ENCODE results near the gene DDX1.
A peak's percentile ranks its signal among the peaks of the same experiment; 100 is the strongest.

Gene DDX1

GRCh38 chr2:15563227-15564100 lies 28.2 kb upstream of the DDX1 start:
- DNase-seq: no peak

DNA sequence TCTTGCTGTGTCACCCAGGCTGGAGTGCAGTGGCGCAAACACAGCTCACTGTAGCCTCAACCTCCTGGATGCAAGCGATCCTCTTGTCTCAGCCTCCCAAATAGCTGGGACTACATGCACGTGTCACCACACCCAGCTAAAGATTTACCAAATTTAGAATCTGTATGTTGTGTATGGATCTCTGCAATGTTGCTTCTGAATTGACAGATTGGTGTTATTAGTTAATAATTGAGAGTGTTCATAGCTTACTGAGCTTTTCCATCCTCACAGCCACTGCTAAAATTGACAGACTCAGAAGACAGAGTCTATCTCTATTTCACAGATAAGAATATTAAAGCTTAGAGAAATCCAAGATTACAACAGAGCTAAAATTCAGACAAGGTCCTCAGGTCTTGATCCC lies 26.3 kb upstream of the DDX1 start:
- DNase-seq: no peak

DNA sequence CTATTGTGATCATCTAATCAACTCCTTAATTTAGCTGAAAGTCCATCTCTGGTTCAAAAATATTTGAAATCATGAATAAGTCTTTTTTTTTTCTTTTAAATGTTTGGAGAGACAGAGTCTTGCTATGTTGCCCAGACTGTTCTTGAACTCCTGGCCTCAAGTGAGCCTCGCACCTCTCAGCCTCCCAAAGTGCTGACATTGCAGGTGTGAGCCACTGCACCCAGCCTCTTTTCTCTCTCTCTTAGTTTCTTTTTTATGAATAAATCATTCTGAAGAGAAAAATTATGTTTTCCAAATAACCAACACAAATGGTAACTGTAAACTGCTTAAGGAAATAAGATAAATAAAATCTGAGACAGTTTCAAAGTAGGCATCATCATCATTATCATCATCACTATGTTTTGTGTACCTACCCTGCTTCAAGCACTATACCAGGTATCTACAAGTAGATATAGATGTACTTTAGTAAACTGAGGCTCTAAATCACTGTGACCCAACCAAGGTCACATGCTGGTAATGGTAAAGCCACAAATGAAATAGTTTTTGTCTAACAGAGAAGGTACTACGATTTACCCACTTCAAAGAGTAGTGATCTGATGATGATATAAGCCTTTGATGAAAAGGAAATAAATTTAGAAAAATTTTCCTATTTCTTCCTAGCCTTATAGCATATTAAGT lies 25.5 kb upstream of the DDX1 start:
- no peak for DNase-seq

- no peak for DNase-seq
These were observed 24.8 kb upstream of the DDX1 start for GRCh38 chr2:15566912-15567311.

- no peak for DNase-seq
These were observed 22.8 kb upstream of the DDX1 start for GRCh38 chr2:15568874-15569273.

DNA sequence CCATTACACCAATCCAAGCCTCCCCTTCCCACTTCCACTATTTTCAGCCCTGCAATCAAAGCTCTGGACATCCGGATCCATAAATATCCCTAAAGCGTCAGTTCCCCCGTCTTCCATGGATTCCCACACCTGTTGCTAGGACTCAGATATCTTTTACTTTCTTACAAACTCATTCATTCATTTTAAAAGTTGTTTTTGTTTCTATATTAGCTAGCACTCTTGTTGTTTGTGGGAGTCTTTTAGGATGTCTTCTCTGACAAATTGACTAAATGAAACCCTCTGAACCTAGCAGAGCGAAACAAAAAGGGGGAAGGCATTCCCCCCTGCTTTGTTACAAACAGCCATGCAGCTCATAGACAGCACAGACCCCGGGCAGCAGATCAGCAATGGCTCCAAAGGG lies 21.6 kb upstream of the DDX1 start:
- DNase-seq: no peak

DNA sequence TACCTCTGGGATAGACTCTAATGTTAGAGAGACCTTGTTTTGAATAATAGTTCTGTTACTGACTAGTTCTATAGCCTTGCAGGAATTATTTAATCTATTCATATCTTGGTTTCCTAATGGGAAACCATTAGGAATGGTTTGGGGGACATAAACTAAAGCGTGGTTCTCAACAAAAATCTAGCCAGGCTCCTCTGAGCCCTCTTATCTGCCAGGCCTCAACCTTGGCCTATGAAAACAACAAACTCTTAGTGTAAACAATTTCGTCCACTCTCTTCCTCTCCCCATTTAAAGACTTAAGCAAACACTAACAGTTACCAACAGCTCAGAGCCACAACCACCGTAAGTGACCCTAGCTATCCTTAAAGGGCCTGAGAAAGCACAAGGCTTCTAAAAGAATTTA lies 19.9 kb upstream of the DDX1 start:
- DNase-seq: no peak

- peak; percentile 96 for DNase-seq
These were observed 14.5 kb upstream of the DDX1 start for GRCh38 chr2:15577071-15577735.

GRCh38 chr2:15579641-15580040 lies 12.0 kb upstream of the DDX1 start:
- DNase-seq: no peak

DNA sequence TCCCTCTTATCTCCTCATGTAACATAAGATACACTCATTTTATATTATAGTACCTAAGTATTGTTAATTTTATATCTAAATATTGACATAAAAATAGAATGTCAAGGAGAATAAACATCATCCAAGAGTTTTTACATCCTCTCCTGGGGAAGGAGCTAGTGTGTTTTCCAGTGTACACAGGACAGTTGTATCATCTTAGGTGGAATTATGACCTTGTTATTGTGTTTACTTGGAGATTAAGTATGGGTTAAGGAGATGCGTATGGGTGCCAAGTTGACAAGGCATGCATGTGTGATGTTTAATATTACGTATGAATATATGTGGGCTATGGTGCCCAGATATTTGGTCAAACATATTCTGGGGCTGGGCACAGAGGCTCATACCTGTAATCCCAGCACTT lies 11.2 kb upstream of the DDX1 start:
- DNase-seq: no peak

- DNase-seq: no peak
These were observed 8.8 kb upstream of the DDX1 start for GRCh38 chr2:15582710-15583357.

DNA sequence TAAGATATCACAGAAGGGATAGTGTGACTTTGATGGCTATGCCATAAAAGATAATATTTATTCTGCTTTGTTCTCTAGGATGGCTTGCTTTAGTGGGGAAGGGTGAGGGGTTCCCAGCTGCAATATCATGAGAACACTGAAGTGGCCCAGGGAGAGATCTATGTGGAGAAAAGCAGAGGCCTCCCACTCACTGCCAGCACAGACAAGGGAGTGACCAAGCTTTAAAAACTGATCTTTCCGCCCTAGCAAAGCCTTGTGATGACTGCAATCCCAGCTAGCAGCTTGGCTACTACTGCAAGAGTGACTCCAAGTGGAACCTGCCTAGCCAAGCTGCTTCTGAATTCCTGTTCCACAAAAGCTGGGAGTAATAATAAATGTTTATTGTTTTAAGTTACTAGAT lies 7.8 kb upstream of the DDX1 start:
- DNase-seq: no peak

DNA sequence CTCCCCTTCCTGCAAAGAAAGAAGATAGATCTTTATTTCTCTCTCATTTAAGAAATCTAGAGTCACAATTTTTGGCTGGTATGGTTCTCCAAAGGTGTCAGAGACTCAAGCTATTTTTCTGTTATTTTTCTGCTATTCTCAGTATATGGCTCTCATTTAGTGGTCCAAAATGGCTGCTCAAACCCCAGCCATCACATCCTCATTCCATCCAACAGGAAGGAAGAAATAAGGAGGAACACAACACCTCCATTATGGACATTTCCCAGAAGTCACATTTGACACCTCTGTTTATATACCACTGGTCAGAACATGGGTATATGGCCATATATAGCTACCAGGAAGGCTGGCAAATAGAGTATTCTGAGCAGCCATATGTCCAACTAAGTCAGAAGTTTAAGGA lies 7.4 kb upstream of the DDX1 start:
- DNase-seq: no peak

GRCh38 chr2:15584767-15585469 lies 6.8 kb upstream of the DDX1 start:
- no peak for DNase-seq

GRCh38 chr2:15588329-15588919 lies 3.2 kb upstream of the DDX1 start:
- peak; percentile 79 for DNase-seq

- no peak for DNase-seq
These were observed 336 bp upstream of the DDX1 start for GRCh38 chr2:15591373-15591691.

- DNase-seq: no peak
These were observed 1.6 kb downstream of the DDX1 start for GRCh38 chr2:15593327-15593705.

- DNase-seq: no peak
These were observed 2.9 kb downstream of the DDX1 start for GRCh38 chr2:15594291-15595256.

GRCh38 chr2:15595342-15595905 lies 3.8 kb downstream of the DDX1 start:
- no peak for DNase-seq

GRCh38 chr2:15595936-15596335 lies 4.3 kb downstream of the DDX1 start:
- DNase-seq: no peak

GRCh38 chr2:15596350-15596749 lies 4.7 kb downstream of the DDX1 start:
- no peak for DNase-seq

Measured in NCI-H1694 (cell line).